Measurements from ENCODE around the gene TMEM45A.

- no peak for TF ChIP-seq CTCF (conservative IDR thresholded peaks at IDR 0.05 in 1 of 2, IDR thresholded peaks at IDR 0.05 in 1 of 2; ENCODE audit: extremely low read depth in 1 of 2, insufficient read depth in 1 of 2, low read depth in 1 of 2, low read length in 2 of 2)
- TF ChIP-seq EZH2 (IDR thresholded peaks at IDR 0.05; ENCODE audit: borderline replicate concordance, low read length): no peak
Measured at GRCh38 chr3:100526613-100527346, 34.4 kb downstream of the TMEM45A start.
